Activated naive CD8-positive, alpha-beta T cell treated with anti-CD3 and anti-CD28 coated beads, Interleukin-2, amount 10 ng/mL, durations not matched to agents 7 days and 5 days (primary cell): ENCODE results near the gene RTTN. TPM values are rescaled to one million over a fixed set of nuclear protein-coding genes. Genes with fewer than 3 reads are reported as not detected.

Source experiments
- ATAC-seq: fragments of 150-1000 bp; cut with Tn5 transposase; one replicate; pipeline ENCODE4 v1.10.0; 2021; ENCODE audit warnings: low read depth, moderate library complexity
- POLR2A ChIA-PET: fragments of 350-600 bp; sonication (Branson Sonifier 250); formaldehyde crosslinking; loops from one replicate; lab custom pipeline; 2021; ENCODE audit warnings: antibody characterized with exemption; lab: Charles Lee
- DNase-seq: peaks from one replicate; pipeline ENCODE4 v3.0.0; 2021
- H3K27ac Mint-ChIP-seq: one replicate; pipeline ENCODE4 v1.8.0; 2022; ENCODE audit warnings: mild to moderate bottlenecking, mixed read lengths
- H3K27me3 Mint-ChIP-seq: one replicate; pipeline ENCODE4 v1.8.0; 2022; ENCODE audit warnings: mild to moderate bottlenecking, moderate library complexity, mixed read lengths
- H3K36me3 Mint-ChIP-seq: one replicate; pipeline ENCODE4 v1.8.0; 2021; ENCODE audit warnings: mild to moderate bottlenecking, mixed read lengths
- H3K4me1 Mint-ChIP-seq: one replicate; pipeline ENCODE4 v1.8.0; 2021; ENCODE audit warnings: mixed read lengths
- H3K4me3 Mint-ChIP-seq: one replicate; pipeline ENCODE4 v1.8.0; 2022; ENCODE audit warnings: mild to moderate bottlenecking, moderate library complexity, mixed read lengths
- H3K9me3 Mint-ChIP-seq: one replicate; pipeline ENCODE4 v1.8.0; 2021; ENCODE audit warnings: mixed read lengths
- total RNA-seq, 2 experiments: library from RNA; stranded (reverse); gene quantifications; one replicate each; pipeline ENCODE4 v1.2.3, GENCODE V29; 2021

Gene RTTN
- total RNA-seq, 2 experiments from 2014 or later: 32.5 to 32.8 TPM

DNA sequence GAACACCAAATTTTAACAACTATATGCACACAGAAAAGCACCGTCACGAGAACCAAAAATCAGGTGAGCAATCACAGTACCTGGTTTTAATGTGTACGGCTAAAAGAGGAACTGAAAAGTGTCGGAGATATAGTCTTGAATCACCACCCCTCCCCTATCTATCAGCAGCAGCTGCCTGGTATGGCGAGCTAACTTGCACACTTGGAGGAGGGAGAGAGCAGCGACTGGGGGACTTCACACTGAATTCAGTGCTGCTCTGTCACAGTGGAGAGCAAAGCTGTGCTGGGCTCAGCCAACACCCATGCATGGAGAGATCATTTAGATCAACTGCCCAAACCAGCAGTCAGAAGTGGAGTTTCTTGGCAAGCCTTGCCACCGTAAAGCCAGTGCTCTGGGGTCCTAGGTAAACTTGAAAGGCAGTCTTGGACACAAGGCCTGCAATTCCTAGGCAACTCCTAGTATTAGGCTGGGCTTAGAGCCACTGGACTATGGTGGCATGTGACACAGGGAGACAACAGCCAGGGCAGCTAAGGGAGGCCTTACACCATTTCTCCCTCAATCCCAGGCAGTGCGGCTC is 168.6 kb downstream of the RTTN start:
- DNase-seq: no peak
- no peak for ATAC-seq
- Mint-ChIP-seq H3K9me3 (peaks cover 2% of the 10 kb centered on the region), H3K4me3 (no peak overlapping the region), H3K4me1 (no peaks in the 10 kb centered on the region), H3K27ac (no peak overlapping the region), H3K27me3 (no peaks in the 10 kb centered on the region), H3K36me3 (peaks cover 55% of the 10 kb centered on the region)
- POLR2A ChIA-PET: no interaction called here

GRCh38 chr18:70036168-70036567 is 169.3 kb downstream of the RTTN start:
- no peaks in the 10 kb centered on the region for H3K4me1 Mint-ChIP-seq
- H3K27ac Mint-ChIP-seq: no peak overlapping the region
- H3K27me3 Mint-ChIP-seq: no peaks in the 10 kb centered on the region
- peaks cover 2% of the 10 kb centered on the region for H3K9me3 Mint-ChIP-seq
- peaks cover 51% of the 10 kb centered on the region for H3K36me3 Mint-ChIP-seq
- no peak for ATAC-seq
- no peak for DNase-seq
- POLR2A ChIA-PET: no interaction called here
- H3K4me3 Mint-ChIP-seq: no peak overlapping the region

GRCh38 chr18:70031221-70031620 is 174.3 kb downstream of the RTTN start:
- ATAC-seq: no peak
- POLR2A ChIA-PET: no interaction called here
- Mint-ChIP-seq H3K4me3 (no peak overlapping the region), H3K9me3 (peaks cover under 1% of the 10 kb centered on the region), H3K36me3 (peaks cover 51% of the 10 kb centered on the region), H3K27ac (no peak overlapping the region), H3K27me3 (no peaks in the 10 kb centered on the region), H3K4me1 (no peaks in the 10 kb centered on the region)
- DNase-seq: no peak

- DNase-seq: no peak
- no peak for ATAC-seq
- POLR2A ChIA-PET: no interaction called here
- Mint-ChIP-seq H3K4me3 (no peak overlapping the region), H3K36me3 (peaks cover 51% of the 10 kb centered on the region), H3K27me3 (no peaks in the 10 kb centered on the region), H3K4me1 (peaks cover 1% of the 10 kb centered on the region), H3K9me3 (no peaks in the 10 kb centered on the region), H3K27ac (no peak overlapping the region)
Observed at GRCh38 chr18:70030728-70031127, 174.8 kb downstream of the RTTN start.

GRCh38 chr18:70029163-70029562 is 176.3 kb downstream of the RTTN start:
- POLR2A ChIA-PET: no interaction called here
- no peak overlapping the region for H3K27ac Mint-ChIP-seq
- no peaks in the 10 kb centered on the region for H3K27me3 Mint-ChIP-seq
- DNase-seq (no peak), ATAC-seq (no peak)
- no peaks in the 10 kb centered on the region for H3K9me3 Mint-ChIP-seq
- peaks cover 15% of the 10 kb centered on the region for H3K4me1 Mint-ChIP-seq
- H3K4me3 Mint-ChIP-seq: no peak overlapping the region
- H3K36me3 Mint-ChIP-seq: peaks cover 52% of the 10 kb centered on the region

- Mint-ChIP-seq H3K9me3 (no peaks in the 10 kb centered on the region), H3K27ac (no peak overlapping the region), H3K36me3 (peaks cover 51% of the 10 kb centered on the region), H3K27me3 (no peaks in the 10 kb centered on the region), H3K4me3 (no peak overlapping the region), H3K4me1 (peaks cover 15% of the 10 kb centered on the region)
- no peak for ATAC-seq
- DNase-seq: no peak
- POLR2A ChIA-PET: no interaction called here
Observed at GRCh38 chr18:70028734-70029133, 176.8 kb downstream of the RTTN start.

DNA sequence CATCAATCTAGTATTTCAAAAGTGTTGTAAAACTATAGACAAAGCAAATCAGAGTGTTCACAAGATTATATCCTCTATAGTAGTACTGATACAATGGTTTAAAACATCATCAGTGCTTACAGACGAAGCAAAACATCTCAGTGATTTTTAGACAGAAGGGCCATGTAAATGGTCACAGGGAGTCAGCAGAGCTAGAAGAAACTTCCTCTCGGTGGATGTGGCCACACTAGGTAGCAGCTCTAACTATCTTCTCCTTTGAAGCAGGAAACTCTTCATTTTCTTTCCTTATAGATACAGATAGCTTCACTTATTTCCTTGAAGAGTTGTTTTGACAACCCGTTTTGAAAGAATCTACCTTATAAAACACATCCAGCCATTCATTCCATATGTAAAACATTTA is 177.4 kb downstream of the RTTN start:
- peaks cover 15% of the 10 kb centered on the region for H3K4me1 Mint-ChIP-seq
- peaks cover 51% of the 10 kb centered on the region for H3K36me3 Mint-ChIP-seq
- ATAC-seq: no peak
- DNase-seq: no peak
- POLR2A ChIA-PET: no interaction called here
- H3K4me3 Mint-ChIP-seq: no peak overlapping the region
- no peaks in the 10 kb centered on the region for H3K27me3 Mint-ChIP-seq
- H3K9me3 Mint-ChIP-seq: no peaks in the 10 kb centered on the region
- no peak overlapping the region for H3K27ac Mint-ChIP-seq

- POLR2A ChIA-PET: no interaction called here
- Mint-ChIP-seq H3K27ac (no peak overlapping the region), H3K36me3 (peaks cover 52% of the 10 kb centered on the region)
Observed at GRCh38 chr18:70025580-70025979, 179.9 kb downstream of the RTTN start.

DNA sequence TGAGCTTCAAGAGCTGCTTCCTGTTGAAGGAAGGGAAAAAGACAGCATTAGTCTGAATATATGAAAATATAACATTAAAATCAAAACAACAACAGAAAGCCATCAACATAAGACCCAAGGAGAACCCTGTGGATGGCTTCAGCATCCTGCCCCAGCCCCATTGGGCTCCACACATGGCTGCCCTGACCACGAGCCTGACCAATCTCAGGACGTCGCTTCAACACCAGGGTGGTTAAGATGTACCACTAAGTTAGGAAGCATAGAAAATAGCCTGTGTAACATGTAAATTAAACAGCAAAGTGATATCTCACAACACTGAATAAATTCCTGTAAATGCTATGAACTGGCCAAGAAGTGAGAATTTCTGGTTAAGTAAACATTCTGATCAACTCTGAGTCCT is 180.7 kb downstream of the RTTN start:
- Mint-ChIP-seq H3K4me1 (peaks cover 18% of the 10 kb centered on the region), H3K36me3 (peaks cover 52% of the 10 kb centered on the region), H3K4me3 (no peak overlapping the region), H3K9me3 (no peaks in the 10 kb centered on the region), H3K27ac (no peak overlapping the region), H3K27me3 (no peaks in the 10 kb centered on the region)
- ATAC-seq: no peak
- POLR2A ChIA-PET: no interaction called here
- DNase-seq: no peak

More at GRCh38 chr18:70025580-70025979, 179.9 kb downstream of the RTTN start:
- Mint-ChIP-seq H3K9me3 (no peaks in the 10 kb centered on the region), H3K27me3 (no peaks in the 10 kb centered on the region), H3K4me1 (peaks cover 18% of the 10 kb centered on the region), H3K4me3 (no peak overlapping the region)
- DNase-seq: no peak
- no peak for ATAC-seq

GRCh38 chr18:70024093-70024492 is 181.4 kb downstream of the RTTN start:
- no peak for DNase-seq
- no peak overlapping the region for H3K4me3 Mint-ChIP-seq
- POLR2A ChIA-PET: no interaction called here
- no peak overlapping the region for H3K27ac Mint-ChIP-seq
- no peaks in the 10 kb centered on the region for H3K27me3 Mint-ChIP-seq
- peaks cover 53% of the 10 kb centered on the region for H3K36me3 Mint-ChIP-seq
- no peaks in the 10 kb centered on the region for H3K9me3 Mint-ChIP-seq
- ATAC-seq: no peak
- H3K4me1 Mint-ChIP-seq: peaks cover 18% of the 10 kb centered on the region

DNA sequence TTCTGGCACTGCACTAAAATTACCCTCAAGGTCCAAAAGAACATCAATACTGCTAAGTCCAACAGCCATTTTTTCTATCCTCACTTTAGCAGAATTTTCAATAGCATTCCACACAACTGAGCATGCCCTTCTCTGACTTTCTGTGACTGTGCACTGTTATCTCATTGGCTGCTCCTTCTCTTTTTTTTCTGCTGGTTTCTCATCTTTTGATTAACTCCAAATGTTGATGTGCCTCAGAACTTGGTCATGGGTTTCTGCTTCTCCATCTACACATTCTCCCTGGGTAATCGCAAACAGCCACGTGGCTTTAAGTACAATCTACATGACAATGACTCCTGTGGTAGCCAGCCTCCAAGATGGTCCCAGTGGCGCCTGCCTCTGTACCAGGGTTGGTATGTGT is 182.9 kb downstream of the RTTN start:
- Mint-ChIP-seq H3K4me1 (peaks cover 18% of the 10 kb centered on the region), H3K9me3 (no peaks in the 10 kb centered on the region), H3K27me3 (no peaks in the 10 kb centered on the region), H3K27ac (no peak overlapping the region), H3K36me3 (peaks cover 48% of the 10 kb centered on the region), H3K4me3 (no peak overlapping the region)
- POLR2A ChIA-PET: no interaction called here
- ATAC-seq (no peak), DNase-seq (no peak)

GRCh38 chr18:70021498-70021897 is 184.0 kb downstream of the RTTN start:
- no peak overlapping the region for H3K4me3 Mint-ChIP-seq
- POLR2A ChIA-PET: no interaction called here
- peaks cover 18% of the 10 kb centered on the region for H3K4me1 Mint-ChIP-seq

DNA sequence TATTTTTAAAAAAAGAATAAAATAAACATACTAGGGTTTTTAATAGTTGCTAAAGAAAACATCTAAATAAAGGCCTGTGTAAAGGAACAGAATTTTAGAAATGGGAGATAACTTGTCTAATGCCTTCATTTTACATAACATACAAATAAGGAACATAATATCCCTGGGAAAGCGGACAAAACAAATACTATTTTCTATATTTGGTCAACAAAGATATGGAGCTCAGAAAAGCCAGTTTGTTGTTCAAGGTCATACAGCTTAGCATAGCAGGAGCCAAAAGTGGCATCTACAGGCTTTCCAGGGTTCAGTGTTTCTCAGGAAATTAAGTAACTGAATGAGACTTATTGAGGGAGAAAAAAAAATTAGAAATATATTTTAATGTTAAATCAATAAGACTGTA is 184.4 kb downstream of the RTTN start:
- no peaks in the 10 kb centered on the region for H3K9me3 Mint-ChIP-seq
- peaks cover 46% of the 10 kb centered on the region for H3K36me3 Mint-ChIP-seq
- H3K4me3 Mint-ChIP-seq: no peak overlapping the region
- DNase-seq: no peak
- H3K27ac Mint-ChIP-seq: no peak overlapping the region
- POLR2A ChIA-PET: no interaction called here
- H3K27me3 Mint-ChIP-seq: no peaks in the 10 kb centered on the region
- ATAC-seq: no peak
- peaks cover 18% of the 10 kb centered on the region for H3K4me1 Mint-ChIP-seq

More at GRCh38 chr18:70021498-70021897, 184.0 kb downstream of the RTTN start:
- Mint-ChIP-seq H3K36me3 (peaks cover 49% of the 10 kb centered on the region), H3K27me3 (no peaks in the 10 kb centered on the region), H3K9me3 (no peaks in the 10 kb centered on the region), H3K27ac (no peak overlapping the region)
- ATAC-seq (no peak), DNase-seq (no peak)

GRCh38 chr18:70019991-70020390 is 185.5 kb downstream of the RTTN start:
- H3K4me3 Mint-ChIP-seq: no peak overlapping the region
- peaks cover 43% of the 10 kb centered on the region for H3K36me3 Mint-ChIP-seq
- no peak for ATAC-seq
- no peak overlapping the region for H3K27ac Mint-ChIP-seq
- H3K4me1 Mint-ChIP-seq: peaks cover 10% of the 10 kb centered on the region
- DNase-seq: no peak
- no peaks in the 10 kb centered on the region for H3K9me3 Mint-ChIP-seq
- no peaks in the 10 kb centered on the region for H3K27me3 Mint-ChIP-seq
- POLR2A ChIA-PET: no interaction called here

GRCh38 chr18:70019136-70019535 is 186.4 kb downstream of the RTTN start:
- H3K4me1 Mint-ChIP-seq: peaks cover 3% of the 10 kb centered on the region
- H3K4me3 Mint-ChIP-seq: no peak overlapping the region
- H3K27me3 Mint-ChIP-seq: no peaks in the 10 kb centered on the region
- DNase-seq: no peak
- H3K36me3 Mint-ChIP-seq: peaks cover 44% of the 10 kb centered on the region
- no peak for ATAC-seq
- H3K27ac Mint-ChIP-seq: no peak overlapping the region
- POLR2A ChIA-PET: no interaction called here
- H3K9me3 Mint-ChIP-seq: no peaks in the 10 kb centered on the region
